HEK293 (cell line): ENCODE results near the gene KREMEN2.

Experiments used
- GLI2 ChIP-seq: fragments of 450-650 bp; formaldehyde crosslinking; IDR thresholded peaks from 2 replicates; pipeline ENCODE4; 2017; ENCODE audit warnings: missing biosample characterization, missing genetic modification characterization, low read depth, borderline replicate concordance
- GLIS1 ChIP-seq: fragments of 450-650 bp; formaldehyde crosslinking; IDR thresholded peaks from 2 replicates; pipeline ENCODE4 v1.5.1; 2016; ENCODE audit warnings: missing biosample characterization, missing genetic modification characterization
- OVOL3 ChIP-seq: fragments of 450-650 bp; formaldehyde crosslinking; IDR thresholded peaks from 2 replicates; pipeline ENCODE4 v1.5.1; 2016; ENCODE audit warnings: missing biosample characterization, missing genetic modification characterization
- SP7 ChIP-seq: fragments of 450-650 bp; formaldehyde crosslinking; IDR thresholded peaks from 2 replicates; pipeline ENCODE4 v1.5.1; 2016; ENCODE audit warnings: missing biosample characterization, missing genetic modification characterization
- ZBTB20 ChIP-seq: fragments of 450-650 bp; formaldehyde crosslinking; IDR thresholded peaks from 2 replicates; pipeline ENCODE4 v1.5.1; 2016; ENCODE audit warnings: missing biosample characterization, missing genetic modification characterization
- ZFP37 ChIP-seq: fragments of 450-650 bp; formaldehyde crosslinking; IDR thresholded peaks from 2 replicates; pipeline ENCODE4 v1.5.1; 2016; ENCODE audit warnings: missing biosample characterization, missing genetic modification characterization
- ZNF10 ChIP-seq: fragments of 450-650 bp; formaldehyde crosslinking; IDR thresholded peaks from 2 replicates; pipeline ENCODE4 v1.5.1; 2017; ENCODE audit warnings: missing biosample characterization, missing genetic modification characterization
- ZNF133 ChIP-seq: fragments of 450-650 bp; formaldehyde crosslinking; IDR thresholded peaks from 2 replicates; pipeline ENCODE4 v1.5.1; 2016; ENCODE audit warnings: missing biosample characterization, missing genetic modification characterization
- ZNF146 ChIP-seq: fragments of 450-650 bp; formaldehyde crosslinking; IDR thresholded peaks from 2 replicates; pipeline ENCODE4 v1.5.1; 2016; ENCODE audit warnings: missing biosample characterization, missing genetic modification characterization
- ZNF155 ChIP-seq: fragments of 450-650 bp; formaldehyde crosslinking; IDR thresholded peaks from 2 replicates; pipeline ENCODE4 v1.5.1; 2016; ENCODE audit warnings: missing biosample characterization, missing genetic modification characterization
- ZNF157 ChIP-seq: fragments of 450-650 bp; formaldehyde crosslinking; IDR thresholded peaks from 2 replicates; pipeline ENCODE4 v1.5.1; 2016; ENCODE audit warnings: missing biosample characterization, missing genetic modification characterization
- ZNF19 ChIP-seq: fragments of 450-650 bp; formaldehyde crosslinking; IDR thresholded peaks from 2 replicates; pipeline ENCODE4; 2016; ENCODE audit warnings: missing biosample characterization, missing genetic modification characterization, low read depth
- ZNF24 ChIP-seq: fragments of 450-650 bp; formaldehyde crosslinking; IDR thresholded peaks from 2 replicates; pipeline ENCODE4 v1.5.1; 2016; ENCODE audit warnings: missing biosample characterization, missing genetic modification characterization
- ZNF248 ChIP-seq: fragments of 450-650 bp; formaldehyde crosslinking; IDR thresholded peaks from 2 replicates; pipeline ENCODE4 v1.5.1; 2017; ENCODE audit warnings: missing biosample characterization, missing genetic modification characterization
- ZNF311 ChIP-seq: fragments of 450-650 bp; formaldehyde crosslinking; IDR thresholded peaks from 2 replicates; pipeline ENCODE4 v1.5.1; 2017; ENCODE audit warnings: missing biosample characterization, missing genetic modification characterization, borderline replicate concordance
- ZNF335 ChIP-seq: fragments of 450-650 bp; formaldehyde crosslinking; conservative IDR thresholded peaks from 2 replicates; pipeline ENCODE4 v1.5.1; 2016; ENCODE audit warnings: missing biosample characterization, missing genetic modification characterization
- ZNF366 ChIP-seq: fragments of 450-650 bp; formaldehyde crosslinking; conservative IDR thresholded peaks from 2 replicates; pipeline ENCODE4 v1.5.1; 2016; ENCODE audit warnings: missing biosample characterization, missing genetic modification characterization
- ZNF473 ChIP-seq: fragments of 450-650 bp; formaldehyde crosslinking; IDR thresholded peaks from 2 replicates; pipeline ENCODE4 v1.5.1; 2017; ENCODE audit warnings: missing biosample characterization, missing genetic modification characterization
- ZNF549 ChIP-seq: fragments of 450-650 bp; IDR thresholded peaks from 2 replicates; pipeline ENCODE4 v1.5.1; 2018; ENCODE audit warnings: missing biosample characterization, missing genetic modification characterization, mild to moderate bottlenecking, inconsistent platforms, moderate library complexity
- ZNF555 ChIP-seq: fragments of 450-650 bp; formaldehyde crosslinking; conservative IDR thresholded peaks from 2 replicates; pipeline ENCODE4 v1.5.1; 2017; ENCODE audit warnings: missing biosample characterization, mild to moderate bottlenecking, missing genetic modification characterization, inconsistent platforms
- ZNF571 ChIP-seq: fragments of 450-650 bp; formaldehyde crosslinking; IDR thresholded peaks from 2 replicates; pipeline ENCODE4 v1.5.0; 2017; ENCODE audit warnings: missing biosample characterization, missing genetic modification characterization
- ZNF660 ChIP-seq: fragments of 450-650 bp; IDR thresholded peaks from 2 replicates; pipeline ENCODE4 v1.5.1; 2018; ENCODE audit warnings: missing biosample characterization, mild to moderate bottlenecking, missing genetic modification characterization
- ZNF677 ChIP-seq: fragments of 450-650 bp; IDR thresholded peaks from 2 replicates; pipeline ENCODE4 v1.5.0; 2018; ENCODE audit warnings: missing biosample characterization, mild to moderate bottlenecking, missing genetic modification characterization, moderate library complexity
- ZNF76 ChIP-seq: fragments of 450-650 bp; formaldehyde crosslinking; IDR thresholded peaks from 2 replicates; pipeline ENCODE4; 2016; ENCODE audit warnings: low read depth, missing biosample characterization, missing genetic modification characterization, borderline replicate concordance
- ZNF777 ChIP-seq: fragments of 450-650 bp; formaldehyde crosslinking; IDR thresholded peaks from 2 replicates; pipeline ENCODE4 v1.5.1; 2017; ENCODE audit warnings: missing biosample characterization, missing genetic modification characterization, borderline replicate concordance
- ZNF843 ChIP-seq: fragments of 450-650 bp; formaldehyde crosslinking; IDR thresholded peaks from 2 replicates; pipeline ENCODE4 v1.5.1; 2016; ENCODE audit warnings: missing biosample characterization, missing genetic modification characterization
- ZSCAN23 ChIP-seq: fragments of 450-650 bp; formaldehyde crosslinking; IDR thresholded peaks from 2 replicates; pipeline ENCODE4 v1.5.1; 2016; ENCODE audit warnings: missing biosample characterization, missing genetic modification characterization
- ZXDB ChIP-seq: fragments of 450-650 bp; formaldehyde crosslinking; IDR thresholded peaks from 2 replicates; pipeline ENCODE4 v1.5.1; 2016; ENCODE audit warnings: missing biosample characterization, missing genetic modification characterization
- TF ChIP-seq, protein P1 (sequence below): fragments of 450-650 bp; formaldehyde crosslinking; IDR thresholded peaks from 2 replicates; pipeline ENCODE4 v1.5.1; 2016; ENCODE audit warnings: missing biosample characterization, missing genetic modification characterization
- TF ChIP-seq, protein P2 (sequence below): fragments of 450-650 bp; formaldehyde crosslinking; IDR thresholded peaks from 2 replicates; pipeline ENCODE4 v1.5.1; 2017; ENCODE audit warnings: missing biosample characterization, missing genetic modification characterization
- TF ChIP-seq, protein P3 (sequence below): fragments of 450-650 bp; formaldehyde crosslinking; IDR thresholded peaks from 2 replicates; pipeline ENCODE4 v1.5.1; 2016; ENCODE audit warnings: missing biosample characterization, missing genetic modification characterization
- TF ChIP-seq, protein P4 (sequence below): fragments of 450-650 bp; formaldehyde crosslinking; IDR thresholded peaks from 2 replicates; pipeline ENCODE4 v1.5.1; 2016; ENCODE audit warnings: missing biosample characterization, missing genetic modification characterization, low read depth
- TF ChIP-seq, protein P5 (sequence below): fragments of 450-650 bp; formaldehyde crosslinking; IDR thresholded peaks from 2 replicates; pipeline ENCODE4 v1.5.1; 2016; ENCODE audit warnings: missing biosample characterization, missing genetic modification characterization

Gene KREMEN2

DNA sequence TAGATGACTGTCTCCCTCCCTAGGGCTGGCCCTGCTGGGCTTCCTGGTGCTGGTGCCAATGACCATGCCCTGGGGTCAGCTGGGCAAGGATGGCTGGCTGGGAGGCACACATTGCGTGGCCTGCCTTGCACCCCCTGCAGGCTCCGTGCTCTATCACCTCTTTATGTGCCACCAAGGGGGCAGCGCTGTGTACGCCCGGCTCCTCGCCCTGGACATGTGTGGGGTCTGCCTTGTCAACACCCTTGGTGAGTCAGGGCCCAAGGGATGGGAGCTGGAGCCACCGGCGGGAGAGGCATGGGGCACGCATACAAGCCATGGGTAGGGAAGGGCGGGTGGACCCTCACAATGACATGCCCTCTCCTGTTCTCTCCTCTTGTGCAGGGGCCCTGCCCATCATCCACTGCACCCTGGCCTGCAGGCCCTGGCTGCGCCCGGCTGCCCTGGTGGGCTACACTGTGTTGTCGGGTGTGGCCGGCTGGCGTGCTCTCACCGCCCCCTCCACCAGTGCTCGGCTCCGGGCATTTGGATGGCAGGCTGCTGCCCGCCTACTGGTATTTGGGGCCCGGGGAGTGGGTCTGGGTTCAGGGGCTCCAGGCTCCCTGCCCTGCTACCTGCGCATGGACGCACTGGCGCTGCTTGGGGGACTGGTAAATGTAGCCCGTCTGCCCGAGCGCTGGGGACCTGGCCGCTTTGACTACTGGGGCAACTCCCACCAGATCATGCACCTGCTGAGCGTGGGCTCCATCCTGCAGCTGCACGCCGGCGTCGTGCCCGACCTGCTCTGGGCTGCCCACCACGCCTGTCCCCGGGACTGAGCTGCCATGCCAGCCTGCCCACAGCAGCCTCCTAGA is 7.3 kb downstream of the KREMEN2 start (continued):
- TF ChIP-seq, protein P1, sequence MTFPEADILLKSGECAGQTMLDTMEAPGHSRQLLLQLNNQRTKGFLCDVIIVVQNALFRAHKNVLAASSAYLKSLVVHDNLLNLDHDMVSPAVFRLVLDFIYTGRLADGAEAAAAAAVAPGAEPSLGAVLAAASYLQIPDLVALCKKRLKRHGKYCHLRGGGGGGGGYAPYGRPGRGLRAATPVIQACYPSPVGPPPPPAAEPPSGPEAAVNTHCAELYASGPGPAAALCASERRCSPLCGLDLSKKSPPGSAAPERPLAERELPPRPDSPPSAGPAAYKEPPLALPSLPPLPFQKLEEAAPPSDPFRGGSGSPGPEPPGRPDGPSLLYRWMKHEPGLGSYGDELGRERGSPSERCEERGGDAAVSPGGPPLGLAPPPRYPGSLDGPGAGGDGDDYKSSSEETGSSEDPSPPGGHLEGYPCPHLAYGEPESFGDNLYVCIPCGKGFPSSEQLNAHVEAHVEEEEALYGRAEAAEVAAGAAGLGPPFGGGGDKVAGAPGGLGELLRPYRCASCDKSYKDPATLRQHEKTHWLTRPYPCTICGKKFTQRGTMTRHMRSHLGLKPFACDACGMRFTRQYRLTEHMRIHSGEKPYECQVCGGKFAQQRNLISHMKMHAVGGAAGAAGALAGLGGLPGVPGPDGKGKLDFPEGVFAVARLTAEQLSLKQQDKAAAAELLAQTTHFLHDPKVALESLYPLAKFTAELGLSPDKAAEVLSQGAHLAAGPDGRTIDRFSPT (tag by site-specific recombination) = peak; percentile 73
- TF ChIP-seq GLI2 (tag by site-specific recombination) (no peak), ZNF777 (no peak), ZNF473 (tag by site-specific recombination) (no peak), ZNF555 (tag by site-specific recombination) (no peak), ZFP37 (tag by site-specific recombination) (no peak; the same call in 1 of the 2 replicates), GLIS1 (tag by site-specific recombination) (peak; percentile 24; the same call in 1 of the 2 replicates), ZNF133 (tag by site-specific recombination) (no peak), ZNF76 (tag by site-specific recombination) (no peak), ZNF549 (tag by site-specific recombination) (no peak), ZNF843 (tag by site-specific recombination) (no peak), ZNF660 (tag by site-specific recombination) (no peak), ZNF571 (tag by site-specific recombination) (no peak), SP7 (tag by site-specific recombination) (0 out of 2 replicates have a peak, but pooled peaks have one; percentile 17), ZNF10 (tag by site-specific recombination) (peak; percentile 88), ZNF311 (tag by site-specific recombination) (no peak), ZNF335 (tag by site-specific recombination) (no peak), OVOL3 (tag by site-specific recombination) (no peak), ZSCAN23 (no peak), ZBTB20 (peak; percentile 28; the same call in 1 of the 2 replicates), ZNF155 (tag by site-specific recombination) (no peak), ZNF366 (tag by site-specific recombination) (no peak), ZNF248 (tag by site-specific recombination) (no peak), ZNF19 (tag by site-specific recombination) (no peak), ZXDB (tag by site-specific recombination) (no peak), ZNF146 (no peak), ZNF157 (tag by site-specific recombination) (no peak), ZNF24 (tag by site-specific recombination) (no peak), ZNF677 (no peak)
- TF ChIP-seq, protein P2, sequence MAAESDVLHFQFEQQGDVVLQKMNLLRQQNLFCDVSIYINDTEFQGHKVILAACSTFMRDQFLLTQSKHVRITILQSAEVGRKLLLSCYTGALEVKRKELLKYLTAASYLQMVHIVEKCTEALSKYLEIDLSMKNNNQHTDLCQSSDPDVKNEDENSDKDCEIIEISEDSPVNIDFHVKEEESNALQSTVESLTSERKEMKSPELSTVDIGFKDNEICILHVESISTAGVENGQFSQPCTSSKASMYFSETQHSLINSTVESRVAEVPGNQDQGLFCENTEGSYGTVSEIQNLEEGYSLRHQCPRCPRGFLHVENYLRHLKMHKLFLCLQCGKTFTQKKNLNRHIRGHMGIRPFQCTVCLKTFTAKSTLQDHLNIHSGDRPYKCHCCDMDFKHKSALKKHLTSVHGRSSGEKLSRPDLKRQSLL (tag by site-specific recombination) = peak; percentile 72; the same call in 1 of the 2 replicates
- TF ChIP-seq, protein P3, sequence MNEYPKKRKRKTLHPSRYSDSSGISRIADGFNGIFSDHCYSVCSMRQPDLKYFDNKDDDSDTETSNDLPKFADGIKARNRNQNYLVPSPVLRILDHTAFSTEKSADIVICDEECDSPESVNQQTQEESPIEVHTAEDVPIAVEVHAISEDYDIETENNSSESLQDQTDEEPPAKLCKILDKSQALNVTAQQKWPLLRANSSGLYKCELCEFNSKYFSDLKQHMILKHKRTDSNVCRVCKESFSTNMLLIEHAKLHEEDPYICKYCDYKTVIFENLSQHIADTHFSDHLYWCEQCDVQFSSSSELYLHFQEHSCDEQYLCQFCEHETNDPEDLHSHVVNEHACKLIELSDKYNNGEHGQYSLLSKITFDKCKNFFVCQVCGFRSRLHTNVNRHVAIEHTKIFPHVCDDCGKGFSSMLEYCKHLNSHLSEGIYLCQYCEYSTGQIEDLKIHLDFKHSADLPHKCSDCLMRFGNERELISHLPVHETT (tag by site-specific recombination) = no peak
- TF ChIP-seq, protein P4, sequence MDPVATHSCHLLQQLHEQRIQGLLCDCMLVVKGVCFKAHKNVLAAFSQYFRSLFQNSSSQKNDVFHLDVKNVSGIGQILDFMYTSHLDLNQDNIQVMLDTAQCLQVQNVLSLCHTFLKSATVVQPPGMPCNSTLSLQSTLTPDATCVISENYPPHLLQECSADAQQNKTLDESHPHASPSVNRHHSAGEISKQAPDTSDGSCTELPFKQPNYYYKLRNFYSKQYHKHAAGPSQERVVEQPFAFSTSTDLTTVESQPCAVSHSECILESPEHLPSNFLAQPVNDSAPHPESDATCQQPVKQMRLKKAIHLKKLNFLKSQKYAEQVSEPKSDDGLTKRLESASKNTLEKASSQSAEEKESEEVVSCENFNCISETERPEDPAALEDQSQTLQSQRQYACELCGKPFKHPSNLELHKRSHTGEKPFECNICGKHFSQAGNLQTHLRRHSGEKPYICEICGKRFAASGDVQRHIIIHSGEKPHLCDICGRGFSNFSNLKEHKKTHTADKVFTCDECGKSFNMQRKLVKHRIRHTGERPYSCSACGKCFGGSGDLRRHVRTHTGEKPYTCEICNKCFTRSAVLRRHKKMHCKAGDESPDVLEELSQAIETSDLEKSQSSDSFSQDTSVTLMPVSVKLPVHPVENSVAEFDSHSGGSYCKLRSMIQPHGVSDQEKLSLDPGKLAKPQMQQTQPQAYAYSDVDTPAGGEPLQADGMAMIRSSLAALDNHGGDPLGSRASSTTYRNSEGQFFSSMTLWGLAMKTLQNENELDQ (tag by site-specific recombination) = no peak
- TF ChIP-seq, protein P5, sequence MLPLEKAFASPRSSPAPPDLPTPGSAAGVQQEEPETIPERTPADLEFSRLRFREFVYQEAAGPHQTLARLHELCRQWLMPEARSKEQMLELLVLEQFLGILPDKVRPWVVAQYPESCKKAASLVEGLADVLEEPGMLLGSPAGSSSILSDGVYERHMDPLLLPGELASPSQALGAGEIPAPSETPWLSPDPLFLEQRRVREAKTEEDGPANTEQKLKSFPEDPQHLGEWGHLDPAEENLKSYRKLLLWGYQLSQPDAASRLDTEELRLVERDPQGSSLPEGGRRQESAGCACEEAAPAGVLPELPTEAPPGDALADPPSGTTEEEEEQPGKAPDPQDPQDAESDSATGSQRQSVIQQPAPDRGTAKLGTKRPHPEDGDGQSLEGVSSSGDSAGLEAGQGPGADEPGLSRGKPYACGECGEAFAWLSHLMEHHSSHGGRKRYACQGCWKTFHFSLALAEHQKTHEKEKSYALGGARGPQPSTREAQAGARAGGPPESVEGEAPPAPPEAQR (tag by site-specific recombination) = no peak
